ENCODE results near the gene CDH22. TPM values are rescaled to one million over a fixed set of nuclear protein-coding genes. Genes with fewer than 3 reads are reported as not detected.

The CDH22 gene
- total and polyA plus RNA-seq, 2 experiments from 2014 or later: 0.08 to 0.10 TPM

- Histone ChIP-seq H3K27me3 (ENCODE audit: insufficient read depth) (no peaks in the 10 kb centered on the region), H4K20me1 (replicated peaks; ENCODE audit: insufficient read depth) (no peaks in the 10 kb centered on the region), H3K79me2 (replicated peaks; ENCODE audit: insufficient read depth) (no peaks in the 10 kb centered on the region), H3K4me3 (no peak overlapping the region), H3K4me2 (no peak overlapping the region), H3K4me1 (ENCODE audit: insufficient read depth) (no peaks in the 10 kb centered on the region), H3K36me3 (ENCODE audit: insufficient read depth) (no peaks in the 10 kb centered on the region), H3K9me2 (ENCODE audit: insufficient read depth) (no peaks in the 10 kb centered on the region), H2AFZ (no peak overlapping the region), H3K27ac (ENCODE audit: low read depth) (no peak overlapping the region), H3F3A (replicated peaks; ENCODE audit: low read depth) (no peaks in the 10 kb centered on the region)
- Mint-ChIP-seq H3K4me3 (no peak overlapping the region), H3K4me1 (peaks cover 5% of the 10 kb centered on the region; the same call in 2 of the 3 replicates), H3K27me3 (ENCODE audit: insufficient read depth, low read depth, poor library complexity) (peaks cover 3% of the 10 kb centered on the region), H3K27ac (no peak overlapping the region), H3K9me3 (no peaks in the 10 kb centered on the region), H3K36me3 (ENCODE audit: low read depth) (no peaks in the 10 kb centered on the region)
- TF ChIP-seq EZH2phosphoT487 (IDR thresholded peaks at IDR 0.05; ENCODE audit: unreplicated experiment): no peak
- no peak for TF ChIP-seq ETS1 (IDR thresholded peaks at IDR 0.05)
- TF ChIP-seq, protein P1, sequence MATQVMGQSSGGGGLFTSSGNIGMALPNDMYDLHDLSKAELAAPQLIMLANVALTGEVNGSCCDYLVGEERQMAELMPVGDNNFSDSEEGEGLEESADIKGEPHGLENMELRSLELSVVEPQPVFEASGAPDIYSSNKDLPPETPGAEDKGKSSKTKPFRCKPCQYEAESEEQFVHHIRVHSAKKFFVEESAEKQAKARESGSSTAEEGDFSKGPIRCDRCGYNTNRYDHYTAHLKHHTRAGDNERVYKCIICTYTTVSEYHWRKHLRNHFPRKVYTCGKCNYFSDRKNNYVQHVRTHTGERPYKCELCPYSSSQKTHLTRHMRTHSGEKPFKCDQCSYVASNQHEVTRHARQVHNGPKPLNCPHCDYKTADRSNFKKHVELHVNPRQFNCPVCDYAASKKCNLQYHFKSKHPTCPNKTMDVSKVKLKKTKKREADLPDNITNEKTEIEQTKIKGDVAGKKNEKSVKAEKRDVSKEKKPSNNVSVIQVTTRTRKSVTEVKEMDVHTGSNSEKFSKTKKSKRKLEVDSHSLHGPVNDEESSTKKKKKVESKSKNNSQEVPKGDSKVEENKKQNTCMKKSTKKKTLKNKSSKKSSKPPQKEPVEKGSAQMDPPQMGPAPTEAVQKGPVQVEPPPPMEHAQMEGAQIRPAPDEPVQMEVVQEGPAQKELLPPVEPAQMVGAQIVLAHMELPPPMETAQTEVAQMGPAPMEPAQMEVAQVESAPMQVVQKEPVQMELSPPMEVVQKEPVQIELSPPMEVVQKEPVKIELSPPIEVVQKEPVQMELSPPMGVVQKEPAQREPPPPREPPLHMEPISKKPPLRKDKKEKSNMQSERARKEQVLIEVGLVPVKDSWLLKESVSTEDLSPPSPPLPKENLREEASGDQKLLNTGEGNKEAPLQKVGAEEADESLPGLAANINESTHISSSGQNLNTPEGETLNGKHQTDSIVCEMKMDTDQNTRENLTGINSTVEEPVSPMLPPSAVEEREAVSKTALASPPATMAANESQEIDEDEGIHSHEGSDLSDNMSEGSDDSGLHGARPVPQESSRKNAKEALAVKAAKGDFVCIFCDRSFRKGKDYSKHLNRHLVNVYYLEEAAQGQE (IDR thresholded peaks at IDR 0.05; ENCODE audit: unreplicated experiment): no peak
- no peak for TF ChIP-seq JUNB (IDR thresholded peaks at IDR 0.05; ENCODE audit: unreplicated experiment)
- no peak for TF ChIP-seq EZH2 (IDR thresholded peaks at IDR 0.05; ENCODE audit: low read depth, unreplicated experiment)
- TF ChIP-seq ZNF114 (CRISPR knock-in tag; IDR thresholded peaks at IDR 0.05): no peak
- TF ChIP-seq ZNF331 (CRISPR knock-in tag; IDR thresholded peaks at IDR 0.05; ENCODE audit: low read depth): no peak
- TF ChIP-seq, protein P2, sequence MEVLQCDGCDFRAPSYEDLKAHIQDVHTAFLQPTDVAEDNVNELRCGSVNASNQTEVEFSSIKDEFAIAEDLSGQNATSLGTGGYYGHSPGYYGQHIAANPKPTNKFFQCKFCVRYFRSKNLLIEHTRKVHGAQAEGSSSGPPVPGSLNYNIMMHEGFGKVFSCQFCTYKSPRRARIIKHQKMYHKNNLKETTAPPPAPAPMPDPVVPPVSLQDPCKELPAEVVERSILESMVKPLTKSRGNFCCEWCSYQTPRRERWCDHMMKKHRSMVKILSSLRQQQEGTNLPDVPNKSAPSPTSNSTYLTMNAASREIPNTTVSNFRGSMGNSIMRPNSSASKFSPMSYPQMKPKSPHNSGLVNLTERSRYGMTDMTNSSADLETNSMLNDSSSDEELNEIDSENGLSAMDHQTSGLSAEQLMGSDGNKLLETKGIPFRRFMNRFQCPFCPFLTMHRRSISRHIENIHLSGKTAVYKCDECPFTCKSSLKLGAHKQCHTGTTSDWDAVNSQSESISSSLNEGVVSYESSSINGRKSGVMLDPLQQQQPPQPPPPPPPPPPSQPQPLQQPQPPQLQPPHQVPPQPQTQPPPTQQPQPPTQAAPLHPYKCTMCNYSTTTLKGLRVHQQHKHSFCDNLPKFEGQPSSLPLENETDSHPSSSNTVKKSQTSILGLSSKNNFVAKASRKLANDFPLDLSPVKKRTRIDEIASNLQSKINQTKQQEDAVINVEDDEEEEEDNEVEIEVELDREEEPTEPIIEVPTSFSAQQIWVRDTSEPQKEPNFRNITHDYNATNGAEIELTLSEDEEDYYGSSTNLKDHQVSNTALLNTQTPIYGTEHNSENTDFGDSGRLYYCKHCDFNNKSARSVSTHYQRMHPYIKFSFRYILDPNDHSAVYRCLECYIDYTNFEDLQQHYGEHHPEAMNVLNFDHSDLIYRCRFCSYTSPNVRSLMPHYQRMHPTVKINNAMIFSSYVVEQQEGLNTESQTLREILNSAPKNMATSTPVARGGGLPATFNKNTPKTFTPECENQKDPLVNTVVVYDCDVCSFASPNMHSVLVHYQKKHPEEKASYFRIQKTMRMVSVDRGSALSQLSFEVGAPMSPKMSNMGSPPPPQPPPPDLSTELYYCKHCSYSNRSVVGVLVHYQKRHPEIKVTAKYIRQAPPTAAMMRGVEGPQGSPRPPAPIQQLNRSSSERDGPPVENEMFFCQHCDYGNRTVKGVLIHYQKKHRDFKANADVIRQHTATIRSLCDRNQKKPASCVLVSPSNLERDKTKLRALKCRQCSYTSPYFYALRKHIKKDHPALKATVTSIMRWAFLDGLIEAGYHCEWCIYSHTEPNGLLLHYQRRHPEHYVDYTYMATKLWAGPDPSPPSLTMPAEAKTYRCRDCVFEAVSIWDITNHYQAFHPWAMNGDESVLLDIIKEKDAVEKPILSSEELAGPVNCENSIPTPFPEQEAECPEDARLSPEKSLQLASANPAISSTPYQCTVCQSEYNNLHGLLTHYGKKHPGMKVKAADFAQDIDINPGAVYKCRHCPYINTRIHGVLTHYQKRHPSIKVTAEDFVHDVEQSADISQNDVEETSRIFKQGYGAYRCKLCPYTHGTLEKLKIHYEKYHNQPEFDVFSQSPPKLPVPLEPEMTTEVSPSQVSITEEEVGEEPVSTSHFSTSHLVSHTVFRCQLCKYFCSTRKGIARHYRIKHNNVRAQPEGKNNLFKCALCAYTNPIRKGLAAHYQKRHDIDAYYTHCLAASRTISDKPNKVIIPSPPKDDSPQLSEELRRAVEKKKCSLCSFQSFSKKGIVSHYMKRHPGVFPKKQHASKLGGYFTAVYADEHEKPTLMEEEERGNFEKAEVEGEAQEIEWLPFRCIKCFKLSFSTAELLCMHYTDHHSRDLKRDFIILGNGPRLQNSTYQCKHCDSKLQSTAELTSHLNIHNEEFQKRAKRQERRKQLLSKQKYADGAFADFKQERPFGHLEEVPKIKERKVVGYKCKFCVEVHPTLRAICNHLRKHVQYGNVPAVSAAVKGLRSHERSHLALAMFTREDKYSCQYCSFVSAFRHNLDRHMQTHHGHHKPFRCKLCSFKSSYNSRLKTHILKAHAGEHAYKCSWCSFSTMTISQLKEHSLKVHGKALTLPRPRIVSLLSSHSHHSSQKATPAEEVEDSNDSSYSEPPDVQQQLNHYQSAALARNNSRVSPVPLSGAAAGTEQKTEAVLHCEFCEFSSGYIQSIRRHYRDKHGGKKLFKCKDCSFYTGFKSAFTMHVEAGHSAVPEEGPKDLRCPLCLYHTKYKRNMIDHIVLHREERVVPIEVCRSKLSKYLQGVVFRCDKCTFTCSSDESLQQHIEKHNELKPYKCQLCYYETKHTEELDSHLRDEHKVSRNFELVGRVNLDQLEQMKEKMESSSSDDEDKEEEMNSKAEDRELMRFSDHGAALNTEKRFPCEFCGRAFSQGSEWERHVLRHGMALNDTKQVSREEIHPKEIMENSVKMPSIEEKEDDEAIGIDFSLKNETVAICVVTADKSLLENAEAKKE (CRISPR knock-in tag; IDR thresholded peaks at IDR 0.05): no peak
- no peak for TF ChIP-seq POLR2AphosphoS5 (IDR thresholded peaks at IDR 0.05; ENCODE audit: low read depth)
- no peak for TF ChIP-seq STAT1 (IDR thresholded peaks at IDR 0.05; ENCODE audit: unreplicated experiment)
- DNase-seq (ENCODE audit: low spot score) (no peak), ATAC-seq (no peak)
These were observed 75.8 kb downstream of the CDH22 start for GRCh38 chr20:46232539-46232938.

Measured in GM23338 (cell line).